HepG2 (cell line): ENCODE results near the gene RPS2. TPM values are rescaled to one million over a fixed set of nuclear protein-coding genes. Genes with fewer than 3 reads are reported as not detected.

Experiments
- ATAC-seq: fragments of 200-7000 bp; cut with Tn5 transposase; 3 replicates; pipeline ENCODE4 v1.9.1; 2020; ENCODE audit warnings: mild to moderate bottlenecking, moderate library complexity
- BruUV-seq: library from RNA; stranded (reverse); fragments of 400-500 nt; replicated peaks from 2 replicates; lab custom pipeline; 2021; lab: Mats Ljungman, UMichigan
- CTCF ChIA-PET: fragments of 300-600 bp; formaldehyde crosslinking; extraction: SDS; loops from one replicate; lab custom pipeline; 2021; ENCODE audit warnings: low total read pairs, inconsistent platforms, low intra/inter-chr PET ratio; lab: Yijun Ruan, JAX
- POLR2A ChIA-PET: fragments of 350-600 bp; sonication (Branson Sonifier 250); formaldehyde crosslinking; loops from one replicate; lab custom pipeline; 2020; ENCODE audit warnings: antibody characterized with exemption, inconsistent platforms; lab: Yijun Ruan, JAX
- DNase-seq: peaks from one replicate; pipeline ENCODE4 v3.0.0-alpha.2; 2015; ENCODE audit warnings: low spot score
- FAIRE-seq: peaks from 3 replicates; lab custom pipeline; 2011; peaks lifted over from hg19 to GRCh38; lab: Jason Lieb, UNC
- H2AFZ ChIP-seq: one replicate; pipeline ENCODE4 v1.6.1; 2011; ENCODE audit warnings: low read length, inconsistent platforms
- H3K27ac ChIP-seq: fragments of 300-600 bp; 3 replicates; pipeline ENCODE4 v1.8.0; 2011; ENCODE audit warnings: mixed run types, mild to moderate bottlenecking, mixed read lengths, low read length, inconsistent platforms; ENCODE audit not compliant: insufficient read depth; ENCODE audit errors: extremely low read length
- H3K27me3 ChIP-seq, 2 experiments: fragments of 200-600 bp in 1 of 2; 2 replicates in 1 of 2; 3 replicates in 1 of 2; pipeline versions ENCODE4 v1.6.0 to v1.8.0; 2011; ENCODE audit warnings: low read length in 2 of 2, mild to moderate bottlenecking in 2 of 2, moderate library complexity in 2 of 2, inconsistent platforms in 1 of 2; ENCODE audit not compliant: insufficient read depth in 2 of 2, control insufficient read depth in 1 of 2
- H3K36me3 ChIP-seq, 2 experiments: fragments of 200-600 bp in 1 of 2; replicated peaks in 1 of 2; 2 replicates in 1 of 2; 3 replicates in 1 of 2; pipeline versions ENCODE4 v1.5.1 to v1.8.0; 2011; ENCODE audit warnings: low read length in 2 of 2, inconsistent platforms in 1 of 2; ENCODE audit not compliant: insufficient read depth in 2 of 2, control insufficient read depth in 1 of 2
- H3K4me1 ChIP-seq: 2 replicates; pipeline ENCODE4 v1.5.1; 2012; ENCODE audit warnings: low read length, inconsistent platforms; ENCODE audit not compliant: insufficient read depth
- H3K4me2 ChIP-seq: 2 replicates; pipeline ENCODE4 v1.6.0; 2011; ENCODE audit warnings: low read depth, low read length, inconsistent platforms
- H3K4me3 ChIP-seq, 3 experiments: fragments of 200-600 bp in 1 of 3; sonication (generic), shearing (Covaris generic) in 1 of 3; replicated peaks in 1 of 3; 2 replicates each; pipeline ENCODE4 v1.5.1; 2011 to 2016; ENCODE audit warnings: low read length in 3 of 3, inconsistent platforms in 2 of 3, low read depth in 2 of 3, mild to moderate bottlenecking in 2 of 3, control low read depth in 1 of 3, mixed read lengths in 1 of 3; ENCODE audit not compliant: insufficient read depth in 1 of 3
- H3K79me2 ChIP-seq: one replicate; pipeline ENCODE4 v1.6.1; 2011; ENCODE audit warnings: low read length, inconsistent platforms; ENCODE audit not compliant: insufficient read depth
- H3K9ac ChIP-seq: 2 replicates; pipeline ENCODE4 v1.6.0; 2011; ENCODE audit warnings: mild to moderate bottlenecking, low read depth, low read length, inconsistent platforms; ENCODE audit not compliant: insufficient read depth
- H3K9me3 ChIP-seq: 2 replicates; pipeline ENCODE4 v1.5.1; 2012; ENCODE audit warnings: mild to moderate bottlenecking, low read length
- H4K20me1 ChIP-seq: 2 replicates; pipeline ENCODE4 v1.6.0; 2011; ENCODE audit warnings: inconsistent platforms, mild to moderate bottlenecking, low read length, moderate library complexity; ENCODE audit not compliant: insufficient read depth
- AGO2 ChIP-seq: fragments of 200-400 bp; formaldehyde crosslinking; optimal IDR thresholded peaks from 2 replicates; pipeline ENCODE3; 2017; ENCODE audit warnings: mild to moderate bottlenecking, low read depth, low read length, moderate library complexity
- CEBPB ChIP-seq: IDR thresholded peaks from 2 replicates; pipeline ENCODE4 v1.6.1; 2011; ENCODE audit warnings: low read depth, low read length, improper control_type of control experiment, borderline replicate concordance
- IKZF4 ChIP-seq: sonication (generic); formaldehyde crosslinking; IDR thresholded peaks from 2 replicates; pipeline ENCODE4 v1.5.1; 2020; ENCODE audit warnings: borderline replicate concordance, mild to moderate bottlenecking, low read depth, missing genetic modification reagents; ENCODE audit errors: not compliant biosample characterization
- KAT2B ChIP-seq: fragments of 150-350 bp; IDR thresholded peaks from 2 replicates; pipeline ENCODE4 v1.6.1; 2014; ENCODE audit warnings: low read depth, low read length, borderline replicate concordance
- KDM3A ChIP-seq: IDR thresholded peaks from 2 replicates; pipeline ENCODE4 v1.6.1; 2018; ENCODE audit warnings: low read depth, missing compliant biosample characterization
- MBD4 ChIP-seq: IDR thresholded peaks from 2 replicates; pipeline ENCODE4 v1.6.1; 2012; ENCODE audit warnings: low read length, inconsistent platforms, borderline replicate concordance
- NFAT5 ChIP-seq: sonication (generic); formaldehyde crosslinking; IDR thresholded peaks from 2 replicates; pipeline ENCODE4 v1.4.0; 2020; ENCODE audit warnings: missing genetic modification reagents
- POLR2G ChIP-seq: fragments of 200-400 bp; formaldehyde crosslinking; IDR thresholded peaks from 2 replicates; pipeline ENCODE4 v1.6.1; 2018; ENCODE audit warnings: mild to moderate bottlenecking, low read depth, low read length, moderate library complexity
- RBFOX2 ChIP-seq: fragments of 200-400 bp; formaldehyde crosslinking; IDR thresholded peaks from 2 replicates; pipeline ENCODE4 v1.6.1; 2017; ENCODE audit warnings: low read depth, mild to moderate bottlenecking, low read length
- RBM22 ChIP-seq: fragments of 200-400 bp; formaldehyde crosslinking; optimal IDR thresholded peaks from 2 replicates; pipeline ENCODE3; 2017; ENCODE audit warnings: mild to moderate bottlenecking, low read length, moderate library complexity
- SP2 ChIP-seq: sonication (generic); formaldehyde crosslinking; IDR thresholded peaks from 2 replicates; pipeline ENCODE4 v1.5.1; 2020; ENCODE audit warnings: mild to moderate bottlenecking, missing genetic modification reagents
- STAT5B ChIP-seq: sonication (generic); formaldehyde crosslinking; IDR thresholded peaks from 2 replicates; pipeline ENCODE4 v1.4.0; 2020; ENCODE audit warnings: missing genetic modification reagents
- ZBTB33 ChIP-seq: sonication (generic); formaldehyde crosslinking; IDR thresholded peaks from 2 replicates; pipeline ENCODE4 v1.4.0; 2020; ENCODE audit warnings: missing genetic modification reagents
- ZBTB7A ChIP-seq: sonication (generic); formaldehyde crosslinking; IDR thresholded peaks from 2 replicates; pipeline ENCODE4 v1.8.0; 2022; ENCODE audit warnings: mild to moderate bottlenecking, missing genetic modification reagents
- ZFX ChIP-seq: sonication (generic); formaldehyde crosslinking; IDR thresholded peaks from 2 replicates; pipeline ENCODE4 v1.4.0; 2020; ENCODE audit warnings: mild to moderate bottlenecking, low read depth, missing genetic modification reagents, moderate library complexity
- ZMYM2 ChIP-seq: sonication (generic); formaldehyde crosslinking; IDR thresholded peaks from 2 replicates; pipeline ENCODE4 v1.8.0; 2022; ENCODE audit warnings: mild to moderate bottlenecking, missing genetic modification reagents
- ZNF30 ChIP-seq: sonication (generic); formaldehyde crosslinking; IDR thresholded peaks from 2 replicates; pipeline ENCODE4 v1.5.0; 2020; ENCODE audit warnings: mild to moderate bottlenecking, missing genetic modification reagents
- ZNF331 ChIP-seq: sonication (generic); formaldehyde crosslinking; IDR thresholded peaks from 2 replicates; pipeline ENCODE4 v1.4.0; 2020; ENCODE audit warnings: missing genetic modification reagents
- WGBS: methylation state at CpG from one replicate; pipeline ENCODE4 v1.1.6; 2017; ENCODE audit warnings: low lambda C conversion rate; 5-methylcytosine and 5-hydroxymethylcytosine counted together
- in situ Hi-C: cut with HindIII; loops from 2 replicates; pipeline ENCODE4 v1.10.0; 2017; ENCODE audit warnings: low pct_unique_long_range_greater_than_20kb; ENCODE audit not compliant: extremely low pct_ligation_motif_present
- intact Hi-C: fragments of 100-400 bp; cut with micrococcal nuclease; formaldehyde crosslinking; loops from one replicate; pipeline ENCODE4 v1.10.0; 2022; ENCODE audit not compliant: unreplicated experiment
- polyA plus RNA-seq, 8 experiments: library from polyadenylated mRNA; depleted of rRNA in 3 of 8; stranded (reverse) in 7 of 8; unstranded in 1 of 8; fragments of >200 nt; fragmentation: Illumina TruSeq in 4 of 8; extraction: Trizol in 4 of 8; gene quantifications; 2 replicates each; pipeline versions ENCODE4 v1.2.1 to v1.2.3, GENCODE V29; 2011 to 2016; ENCODE audit warnings: low read depth in 4 of 8, missing spikeins in 1 of 8, mixed read lengths in 1 of 8; ENCODE audit not compliant: insufficient read depth in 1 of 8
- total RNA-seq, 5 experiments: library from RNA; depleted of rRNA; stranded (reverse); fragments of >200 nt; fragmentation: Illumina TruSeq; extraction: Trizol; gene quantifications; 2 replicates each; pipeline ENCODE4 v1.2.3, GENCODE V29; 2016; ENCODE audit warnings: low read depth in 1 of 5

Gene RPS2
- total and polyA plus RNA-seq, 2 of the 13 experiments (the other 11 are each of a cell fraction or from before 2014, with no cell fraction given): 1,908 to 4,514 TPM

GRCh38 chr16:1987198-1987597, 22.6 kb upstream of the RPS2 start:
- CTCF ChIA-PET: no interaction called here

More at GRCh38 chr16:1987198-1987597, 22.6 kb upstream of the RPS2 start:
- no peak for FAIRE-seq
- H3K27me3 ChIP-seq: peaks cover 0 to 8% of the 10 kb centered on the region in 2 experiments; a peak in 2 of 5 replicates
- WGBS: 93% methylated on average over 5 of the region's 10 CpGs
- H2AFZ ChIP-seq: no peak overlapping the region
- no peaks in the 10 kb centered on the region for H4K20me1 ChIP-seq
- H3K9ac ChIP-seq: no peak overlapping the region
- no peak overlapping the region for H3K4me3 ChIP-seq
- POLR2A ChIA-PET: interaction anchor here (1.0 to 2.7 kb wide), 2 partner anchors 23 to 168 kb away, joined by 3 to 8 read pairs; partner anchors contain the start of genes RPS2 and TRAF7
- no peaks in the 10 kb centered on the region for H3K9me3 ChIP-seq
- H3K79me2 ChIP-seq: peaks cover 13% of the 10 kb centered on the region
- TF ChIP-seq AGO2 (peak; percentile 82), MBD4 (no peak), ZNF30 (CRISPR knock-in tag) (no peak), ZNF331 (CRISPR knock-in tag) (no peak), NFAT5 (CRISPR knock-in tag) (no peak), ZMYM2 (CRISPR knock-in tag) (no peak), KAT2B (no peak), KDM3A (CRISPR knock-in tag) (no peak), RBM22 (peak; percentile 54), RBFOX2 (peak; percentile 47; the same call in 1 of the 2 replicates), ZFX (CRISPR knock-in tag) (no peak), STAT5B (no peak), CEBPB (no peak), SP2 (no peak), IKZF4 (CRISPR knock-in tag) (no peak), ZBTB7A (CRISPR knock-in tag) (no peak), ZBTB33 (CRISPR knock-in tag) (no peak), POLR2G (no peak)
- intact Hi-C loops (no loop called here), in situ Hi-C loops (no loop called here)
- H3K27ac ChIP-seq: no peak overlapping the region
- H3K4me2 ChIP-seq: no peak overlapping the region
- no TSS peak for BruUV-seq
- DNase-seq: no peak
- no peak for ATAC-seq
- peaks cover 12 to 15% of the 10 kb centered on the region in 2 experiments; a peak in 4 of 5 replicates for H3K36me3 ChIP-seq
- H3K4me1 ChIP-seq: peaks cover 67% of the 10 kb centered on the region
